Tibial nerve (tissue), 4 donors: ENCODE results near the gene PLA2G2A.

Experiments used
- CTCF ChIP-seq, 5 experiments: fragments of 200-600 bp in 3 of 5; fragments of 450-650 bp in 2 of 5; sonication (generic) in 3 of 5; IDR thresholded peaks; one replicate each; pipeline ENCODE4 v1.5.1; 2016 to 2019; ENCODE audit warnings: antibody characterized with exemption in 5 of 5, mild to moderate bottlenecking in 3 of 5, moderate library complexity in 2 of 5
- EP300 ChIP-seq, 2 donors: sonication (generic); formaldehyde crosslinking; IDR thresholded peaks; one replicate each; pipeline ENCODE4 v1.6.1; 2017; ENCODE audit warnings: antibody characterized with exemption in 2 of 2, mild to moderate bottlenecking in 1 of 2
- POLR2A ChIP-seq, 2 donors: fragments of 450-650 bp; IDR thresholded peaks; one replicate each; pipeline ENCODE4 v1.6.1; 2017; ENCODE audit warnings: antibody characterized with exemption in 2 of 2, mild to moderate bottlenecking in 2 of 2, moderate library complexity in 2 of 2

- no peak for TF ChIP-seq CTCF (IDR thresholded peaks at IDR 0.05)
- TF ChIP-seq POLR2A (IDR thresholded peaks at IDR 0.05), result no peak
- TF ChIP-seq EP300 (IDR thresholded peaks at IDR 0.05), result no peak
Observed at GRCh38 chr1:19946331-19946751, 33.1 kb downstream of the PLA2G2A start.
